ENCODE results near the gene GRIK3. TPM values are rescaled to one million over a fixed set of nuclear protein-coding genes. Genes with fewer than 3 reads are reported as not detected.

The GRIK3 gene
- polyA plus RNA-seq, 1 experiment, result not detected

DNA sequence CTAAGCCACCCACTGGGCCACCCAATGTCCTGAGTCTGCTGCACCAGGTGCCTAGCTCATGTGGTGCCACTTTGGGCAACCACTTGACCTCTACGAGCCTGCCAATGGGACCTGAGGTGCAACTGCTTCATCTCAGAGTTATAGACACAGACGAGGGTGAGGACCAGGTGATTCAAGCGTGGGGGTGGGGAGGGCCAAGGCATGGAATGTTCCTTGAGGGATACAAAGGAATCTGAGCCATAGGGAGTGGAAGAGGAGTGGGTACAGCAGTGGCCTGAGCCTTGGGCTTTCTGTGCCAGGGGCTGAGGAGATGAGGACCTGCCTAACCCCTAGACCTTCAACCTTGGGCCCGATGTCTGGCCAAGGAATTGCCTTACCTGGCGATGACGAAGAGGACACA is 209.1 kb downstream of the GRIK3 start:
- ChIA-PET POLR2A (no interaction called here), CTCF (no interaction called here)
- no peaks in the 10 kb centered on the region for H3K9me3 ChIP-seq (ENCODE audit: control insufficient read depth, insufficient read depth, low read length)
- H3K27me3 ChIP-seq (ENCODE audit: control insufficient read depth, insufficient read depth, low read length), result no peaks in the 10 kb centered on the region
- TF ChIP-seq, protein P1, sequence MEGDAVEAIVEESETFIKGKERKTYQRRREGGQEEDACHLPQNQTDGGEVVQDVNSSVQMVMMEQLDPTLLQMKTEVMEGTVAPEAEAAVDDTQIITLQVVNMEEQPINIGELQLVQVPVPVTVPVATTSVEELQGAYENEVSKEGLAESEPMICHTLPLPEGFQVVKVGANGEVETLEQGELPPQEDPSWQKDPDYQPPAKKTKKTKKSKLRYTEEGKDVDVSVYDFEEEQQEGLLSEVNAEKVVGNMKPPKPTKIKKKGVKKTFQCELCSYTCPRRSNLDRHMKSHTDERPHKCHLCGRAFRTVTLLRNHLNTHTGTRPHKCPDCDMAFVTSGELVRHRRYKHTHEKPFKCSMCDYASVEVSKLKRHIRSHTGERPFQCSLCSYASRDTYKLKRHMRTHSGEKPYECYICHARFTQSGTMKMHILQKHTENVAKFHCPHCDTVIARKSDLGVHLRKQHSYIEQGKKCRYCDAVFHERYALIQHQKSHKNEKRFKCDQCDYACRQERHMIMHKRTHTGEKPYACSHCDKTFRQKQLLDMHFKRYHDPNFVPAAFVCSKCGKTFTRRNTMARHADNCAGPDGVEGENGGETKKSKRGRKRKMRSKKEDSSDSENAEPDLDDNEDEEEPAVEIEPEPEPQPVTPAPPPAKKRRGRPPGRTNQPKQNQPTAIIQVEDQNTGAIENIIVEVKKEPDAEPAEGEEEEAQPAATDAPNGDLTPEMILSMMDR (IDR thresholded peaks at IDR 0.05; ENCODE audit: low read depth, low read length), result no peak
- no peak overlapping the region for H3K27ac ChIP-seq (ENCODE audit: low read depth, low read length)
- no peak overlapping the region for H3K4me3 ChIP-seq (ENCODE audit: low read depth, low read length)
- DNase-seq (ENCODE audit: low read depth, low spot score), result no peak

DNA sequence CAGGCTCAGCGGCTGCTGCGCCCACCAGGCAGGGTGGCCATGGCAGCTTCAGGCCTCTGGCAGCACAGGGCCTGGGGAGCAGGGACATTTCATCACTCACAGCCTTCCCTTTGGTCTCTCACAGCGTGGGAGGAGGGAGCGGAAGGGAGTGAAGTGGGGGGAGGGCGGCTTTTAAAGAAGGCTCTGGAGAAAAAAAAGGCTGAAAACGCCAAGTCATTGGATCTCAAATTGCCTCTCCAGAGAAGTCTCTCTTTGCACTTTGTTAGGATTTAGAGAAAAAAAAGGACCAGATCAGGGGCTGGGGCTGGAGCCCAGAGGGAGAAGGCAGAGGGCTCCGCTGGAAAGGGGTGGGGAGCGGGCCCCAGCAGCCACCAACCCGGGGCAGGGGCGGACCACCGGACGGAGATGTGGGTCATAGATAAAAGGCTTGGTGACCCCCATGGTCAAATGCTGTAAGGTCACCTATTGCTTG is 209.9 kb downstream of the GRIK3 start:
- Histone ChIP-seq H3K27me3 (ENCODE audit: control insufficient read depth, insufficient read depth, low read length) (no peaks in the 10 kb centered on the region), H3K9me3 (ENCODE audit: control insufficient read depth, insufficient read depth, low read length) (no peaks in the 10 kb centered on the region), H3K27ac (ENCODE audit: low read depth, low read length) (no peak overlapping the region), H3K4me3 (ENCODE audit: low read depth, low read length) (no peak overlapping the region)
- TF ChIP-seq, protein P1 (IDR thresholded peaks at IDR 0.05; ENCODE audit: low read depth, low read length), result no peak
- POLR2A ChIA-PET, result no interaction called here
- CTCF ChIA-PET, result no interaction called here
- DNase-seq (ENCODE audit: low read depth, low spot score), result no peak

DNA sequence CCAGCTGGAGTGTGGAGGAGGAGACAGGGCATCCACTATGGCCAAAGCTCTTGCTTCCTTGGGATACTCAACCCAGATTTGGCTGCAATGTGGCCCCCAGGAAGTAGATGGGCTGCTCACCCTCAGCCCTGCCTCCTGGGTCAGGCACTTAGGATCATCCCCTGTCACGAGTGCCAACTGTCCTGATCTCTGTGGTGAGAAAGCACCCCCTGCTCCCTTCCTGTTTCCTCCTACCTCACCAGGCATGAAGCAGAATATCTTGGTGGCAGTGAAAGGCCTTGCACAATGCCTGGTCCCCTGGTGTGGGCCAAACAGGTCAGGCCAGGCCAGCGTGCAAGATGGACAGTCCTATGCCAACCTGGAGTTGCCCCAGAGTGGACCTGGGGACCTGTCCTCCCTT is 211.7 kb downstream of the GRIK3 start:
- H3K27ac ChIP-seq (ENCODE audit: low read depth, low read length), result no peak overlapping the region
- ChIA-PET CTCF (interaction anchor here (0.5 kb wide), 1 partner anchor 721 kb away, joined by 3 read pairs; no protein-coding TSS in a partner anchor), POLR2A (no interaction called here)
- H3K27me3 ChIP-seq (ENCODE audit: control insufficient read depth, insufficient read depth, low read length), result no peaks in the 10 kb centered on the region
- no peaks in the 10 kb centered on the region for H3K9me3 ChIP-seq (ENCODE audit: control insufficient read depth, insufficient read depth, low read length)
- no peak overlapping the region for H3K4me3 ChIP-seq (ENCODE audit: low read depth, low read length)
- TF ChIP-seq, protein P1 (IDR thresholded peaks at IDR 0.05; ENCODE audit: low read depth, low read length), result no peak
- no peak for DNase-seq (ENCODE audit: low read depth, low spot score)

DNA sequence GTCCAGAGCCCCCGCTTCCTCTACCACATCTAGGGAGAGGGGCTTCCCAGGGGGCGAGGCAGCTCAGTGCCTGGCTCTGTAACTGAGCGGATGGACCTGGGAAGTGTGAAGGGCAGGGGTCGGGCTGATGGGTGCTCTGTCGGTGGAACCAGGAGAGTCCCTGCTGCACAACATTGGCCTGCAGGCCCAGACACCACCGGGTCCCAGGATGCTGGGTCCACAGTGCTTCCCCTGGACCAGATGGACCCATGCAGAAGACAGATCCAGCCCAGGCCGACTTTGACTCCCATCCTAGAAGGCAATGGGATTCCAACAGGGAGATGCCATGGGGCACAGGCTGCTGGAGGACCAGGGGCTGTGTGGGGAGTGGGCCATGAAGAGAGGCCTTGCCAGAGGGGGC is 212.9 kb downstream of the GRIK3 start:
- Histone ChIP-seq H3K9me3 (ENCODE audit: control insufficient read depth, insufficient read depth, low read length) (no peaks in the 10 kb centered on the region), H3K27ac (ENCODE audit: low read depth, low read length) (no peak overlapping the region), H3K4me3 (ENCODE audit: low read depth, low read length) (no peak overlapping the region), H3K27me3 (ENCODE audit: control insufficient read depth, insufficient read depth, low read length) (no peaks in the 10 kb centered on the region)
- DNase-seq (ENCODE audit: low read depth, low spot score), result no peak
- ChIA-PET CTCF (no interaction called here), POLR2A (no interaction called here)
- TF ChIP-seq, protein P1 (IDR thresholded peaks at IDR 0.05; ENCODE audit: low read depth, low read length), result no peak

DNA sequence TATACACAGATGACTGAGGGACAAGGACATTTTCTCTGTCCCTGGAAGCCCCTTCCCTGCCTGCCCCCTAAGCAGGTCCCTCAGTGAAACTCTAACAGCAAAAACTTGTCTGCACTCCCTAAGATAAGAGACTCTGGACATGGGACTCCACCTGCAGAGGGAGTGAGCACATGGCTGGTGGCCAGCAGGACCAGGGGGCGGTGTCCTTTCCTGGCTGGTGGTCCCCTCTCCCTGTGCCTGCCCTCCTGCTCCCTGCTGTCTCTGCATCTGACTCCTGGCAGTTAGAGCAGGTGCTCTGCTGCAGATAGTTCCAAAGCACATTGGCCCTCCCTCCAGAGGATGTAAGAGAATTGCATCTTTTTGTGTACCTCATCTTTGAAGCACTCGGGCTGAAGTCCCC is 215.5 kb downstream of the GRIK3 start:
- no peaks in the 10 kb centered on the region for H3K27me3 ChIP-seq (ENCODE audit: control insufficient read depth, insufficient read depth, low read length)
- no peaks in the 10 kb centered on the region for H3K9me3 ChIP-seq (ENCODE audit: control insufficient read depth, insufficient read depth, low read length)
- no peak for DNase-seq (ENCODE audit: low read depth, low spot score)
- no peak overlapping the region for H3K27ac ChIP-seq (ENCODE audit: low read depth, low read length)
- ChIA-PET POLR2A (no interaction called here), CTCF (no interaction called here)
- H3K4me3 ChIP-seq (ENCODE audit: low read depth, low read length), result no peak overlapping the region
- TF ChIP-seq, protein P1 (IDR thresholded peaks at IDR 0.05; ENCODE audit: low read depth, low read length), result no peak

Measured in AG04450 (cell line).